ENCODE results near the gene PLCH1. TPM values are rescaled to one million over a fixed set of nuclear protein-coding genes. Genes with fewer than 3 reads are reported as not detected.

The PLCH1 gene
- total and polyA plus RNA-seq, 10 of the 15 experiments (the other 5 are each of a cell fraction or from before 2014, with no cell fraction given) = 0.03 to 0.22 (median 0.04) TPM; not detected in 5

DNA sequence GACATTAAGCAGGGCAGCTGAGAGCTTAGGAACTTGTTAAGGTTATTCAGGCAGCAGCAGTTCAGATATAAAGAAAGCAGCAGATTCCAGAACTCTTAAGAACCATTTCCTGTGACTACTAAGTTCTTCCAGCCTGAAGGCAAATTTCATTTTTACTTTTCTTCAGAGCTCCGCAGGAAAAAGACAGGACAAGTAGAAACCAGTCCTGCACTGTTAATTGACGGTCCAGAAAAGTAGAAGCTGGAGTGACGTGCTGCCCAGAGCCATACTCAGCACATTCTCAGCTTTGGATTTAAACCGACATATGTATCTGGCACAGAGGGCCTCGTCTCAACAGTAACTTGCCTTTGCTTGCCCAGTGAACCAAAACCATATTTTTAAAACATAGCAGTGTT is 232.0 kb downstream of the PLCH1 start:
- DNase-seq (ENCODE audit: low read depth, low spot score) (no peak), FAIRE-seq (no peak), ATAC-seq (no peak)
- no peaks in the 10 kb centered on the region for H3K36me3 ChIP-seq (ENCODE audit: control insufficient read depth in 2 of 2, insufficient read depth in 2 of 2, low read length in 1 of 2)
- no peaks in the 10 kb centered on the region for H3K27me3 ChIP-seq (replicated peaks in 1 of 2; ENCODE audit: control insufficient read depth in 2 of 2, insufficient read depth in 2 of 2, low read length in 1 of 2)
- ChIA-PET POLR2A (no interaction called here), CTCF (no interaction called here), SMC1A (ENCODE audit: uncharacterized antibody, unreplicated experiment) (no interaction called here), RAD21 (ENCODE audit: unreplicated experiment) (no interaction called here)
- no peaks in the 10 kb centered on the region for H3K4me1 ChIP-seq (ENCODE audit: control insufficient read depth, insufficient read depth, low read length)
- H3K79me2 ChIP-seq (ENCODE audit: control insufficient read depth, insufficient read depth, low read length) = no peaks in the 10 kb centered on the region
- no peak overlapping the region for H3K4me3 ChIP-seq
- H3K4me2 ChIP-seq (ENCODE audit: control insufficient read depth, insufficient read depth) = no peak overlapping the region
- no TSS peak for BruUV-seq (replicated peaks)
- H3K9me3 ChIP-seq (replicated peaks; ENCODE audit: control insufficient read depth, insufficient read depth, low read length) = peaks cover 1% of the 10 kb centered on the region; the same call in 1 of the 3 replicates
- intact Hi-C loops (cut with micrococcal nuclease; ENCODE audit: unreplicated experiment) (no loop called here), in situ Hi-C loops (cut with MboI) (no loop called here)
- H3K9ac ChIP-seq (ENCODE audit: control insufficient read depth, insufficient read depth, low read length) = no peak overlapping the region
- no peak overlapping the region for H3K27ac ChIP-seq (ENCODE audit: control insufficient read depth, insufficient read depth)
- no peaks in the 10 kb centered on the region for H4K20me1 ChIP-seq (ENCODE audit: control insufficient read depth, insufficient read depth)
- TF ChIP-seq SMAD5 (IDR thresholded peaks at IDR 0.05; ENCODE audit: low read depth) (no peak), LARP7 (IDR thresholded peaks at IDR 0.05) (no peak), RAD21 (IDR thresholded peaks at IDR 0.05; ENCODE audit: insufficient read depth, low read depth, low read length) (no peak), ZBED1 (IDR thresholded peaks at IDR 0.05; ENCODE audit: borderline replicate concordance) (no peak), CEBPB (IDR thresholded peaks at IDR 0.05; ENCODE audit: borderline replicate concordance in 1 of 2, low read depth in 2 of 2, low read length in 2 of 2) (no peak)
- TF ChIP-seq, protein P1, sequence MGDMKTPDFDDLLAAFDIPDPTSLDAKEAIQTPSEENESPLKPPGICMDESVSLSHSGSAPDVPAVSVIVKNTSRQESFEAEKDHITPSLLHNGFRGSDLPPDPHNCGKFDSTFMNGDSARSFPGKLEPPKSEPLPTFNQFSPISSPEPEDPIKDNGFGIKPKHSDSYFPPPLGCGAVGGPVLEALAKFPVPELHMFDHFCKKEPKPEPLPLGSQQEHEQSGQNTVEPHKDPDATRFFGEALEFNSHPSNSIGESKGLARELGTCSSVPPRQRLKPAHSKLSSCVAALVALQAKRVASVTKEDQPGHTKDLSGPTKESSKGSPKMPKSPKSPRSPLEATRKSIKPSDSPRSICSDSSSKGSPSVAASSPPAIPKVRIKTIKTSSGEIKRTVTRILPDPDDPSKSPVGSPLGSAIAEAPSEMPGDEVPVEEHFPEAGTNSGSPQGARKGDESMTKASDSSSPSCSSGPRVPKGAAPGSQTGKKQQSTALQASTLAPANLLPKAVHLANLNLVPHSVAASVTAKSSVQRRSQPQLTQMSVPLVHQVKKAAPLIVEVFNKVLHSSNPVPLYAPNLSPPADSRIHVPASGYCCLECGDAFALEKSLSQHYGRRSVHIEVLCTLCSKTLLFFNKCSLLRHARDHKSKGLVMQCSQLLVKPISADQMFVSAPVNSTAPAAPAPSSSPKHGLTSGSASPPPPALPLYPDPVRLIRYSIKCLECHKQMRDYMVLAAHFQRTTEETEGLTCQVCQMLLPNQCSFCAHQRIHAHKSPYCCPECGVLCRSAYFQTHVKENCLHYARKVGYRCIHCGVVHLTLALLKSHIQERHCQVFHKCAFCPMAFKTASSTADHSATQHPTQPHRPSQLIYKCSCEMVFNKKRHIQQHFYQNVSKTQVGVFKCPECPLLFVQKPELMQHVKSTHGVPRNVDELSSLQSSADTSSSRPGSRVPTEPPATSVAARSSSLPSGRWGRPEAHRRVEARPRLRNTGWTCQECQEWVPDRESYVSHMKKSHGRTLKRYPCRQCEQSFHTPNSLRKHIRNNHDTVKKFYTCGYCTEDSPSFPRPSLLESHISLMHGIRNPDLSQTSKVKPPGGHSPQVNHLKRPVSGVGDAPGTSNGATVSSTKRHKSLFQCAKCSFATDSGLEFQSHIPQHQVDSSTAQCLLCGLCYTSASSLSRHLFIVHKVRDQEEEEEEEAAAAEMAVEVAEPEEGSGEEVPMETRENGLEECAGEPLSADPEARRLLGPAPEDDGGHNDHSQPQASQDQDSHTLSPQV (IDR thresholded peaks at IDR 0.05) = no peak
- TF ChIP-seq, protein P2, sequence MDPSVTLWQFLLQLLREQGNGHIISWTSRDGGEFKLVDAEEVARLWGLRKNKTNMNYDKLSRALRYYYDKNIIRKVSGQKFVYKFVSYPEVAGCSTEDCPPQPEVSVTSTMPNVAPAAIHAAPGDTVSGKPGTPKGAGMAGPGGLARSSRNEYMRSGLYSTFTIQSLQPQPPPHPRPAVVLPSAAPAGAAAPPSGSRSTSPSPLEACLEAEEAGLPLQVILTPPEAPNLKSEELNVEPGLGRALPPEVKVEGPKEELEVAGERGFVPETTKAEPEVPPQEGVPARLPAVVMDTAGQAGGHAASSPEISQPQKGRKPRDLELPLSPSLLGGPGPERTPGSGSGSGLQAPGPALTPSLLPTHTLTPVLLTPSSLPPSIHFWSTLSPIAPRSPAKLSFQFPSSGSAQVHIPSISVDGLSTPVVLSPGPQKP (IDR thresholded peaks at IDR 0.05; ENCODE audit: low read depth, low read length) = no peak
- 22% methylated on average over 5 of the region's 5 CpGs for WGBS (ENCODE audit: insufficient coverage, insufficient replicate concordance, low lambda C conversion rate, missing lambda C conversion rate)
- no peak overlapping the region for H2AFZ ChIP-seq (ENCODE audit: control insufficient read depth, low read depth, low read length)
